HPDE6-E6E7 (cell line): ENCODE measurements around the gene ZNF532.

ENCODE experiments used
- DNase-seq: peaks from one replicate; pipeline ENCODE4 v3.0.0; 2011; ENCODE audit warnings: missing footprints; ENCODE audit errors: extremely low spot score

Gene ZNF532

GRCh38 chr18:58937071-58937886, 72.6 kb downstream of the ZNF532 start:
- no peak for DNase-seq

- DNase-seq = no peak
These were observed 73.2 kb downstream of the ZNF532 start for GRCh38 chr18:58937887-58938267.

GRCh38 chr18:58941426-58942099, 76.9 kb downstream of the ZNF532 start:
- DNase-seq = no peak

GRCh38 chr18:58943896-58944295, 79.2 kb downstream of the ZNF532 start:
- no peak for DNase-seq

- DNase-seq = no peak
These were observed 82.6 kb downstream of the ZNF532 start for GRCh38 chr18:58947136-58947732.

GRCh38 chr18:58949031-58949430, 84.4 kb downstream of the ZNF532 start:
- DNase-seq = no peak

- DNase-seq = no peak
These were observed 87.5 kb downstream of the ZNF532 start for GRCh38 chr18:58951986-58952702.

GRCh38 chr18:58952858-58953257, 88.2 kb downstream of the ZNF532 start:
- no peak for DNase-seq

- DNase-seq = no peak
These were observed 89.0 kb downstream of the ZNF532 start for GRCh38 chr18:58953627-58954026.

GRCh38 chr18:58955001-58955400, 90.3 kb downstream of the ZNF532 start:
- DNase-seq = no peak

- DNase-seq = no peak
These were observed 91.1 kb downstream of the ZNF532 start for GRCh38 chr18:58955738-58956137.

- no peak for DNase-seq
These were observed 94.0 kb downstream of the ZNF532 start for GRCh38 chr18:58958628-58959027.

GRCh38 chr18:58960508-58960907, 95.8 kb downstream of the ZNF532 start:
- no peak for DNase-seq

GRCh38 chr18:58960946-58961722, 96.5 kb downstream of the ZNF532 start:
- no peak for DNase-seq

GRCh38 chr18:58962336-58962735, 97.7 kb downstream of the ZNF532 start:
- DNase-seq = no peak

- no peak for DNase-seq
These were observed 100.8 kb downstream of the ZNF532 start for GRCh38 chr18:58965291-58966004.

- DNase-seq = no peak
These were observed 101.5 kb downstream of the ZNF532 start for GRCh38 chr18:58966005-58966677.

GRCh38 chr18:58966704-58967103, 102.0 kb downstream of the ZNF532 start:
- DNase-seq = no peak

- no peak for DNase-seq
These were observed 103.1 kb downstream of the ZNF532 start for GRCh38 chr18:58967751-58968254.
